OCI-LY7 (cell line): ENCODE data around the gene SMIM14.
A peak's percentile ranks its signal among the peaks of the same experiment; 100 is the strongest.

ENCODE experiments used
- EZH2phosphoT487 ChIP-seq: fragments of 200-600 bp; sonication (generic); IDR thresholded peaks from 2 replicates; pipeline ENCODE4 v1.6.1; 2018; ENCODE audit warnings: low read depth, borderline replicate concordance, mild to moderate bottlenecking, mixed run types, antibody characterized with exemption, low read length, moderate library complexity, mixed read lengths
- TF ChIP-seq, protein P1 (sequence below): fragments of 200-600 bp; sonication (generic); conservative IDR thresholded peaks from 2 replicates; pipeline ENCODE4 v1.5.1; 2014; ENCODE audit warnings: mild to moderate bottlenecking, antibody characterized with exemption, low read length, moderate library complexity, mixed read lengths

DNA sequence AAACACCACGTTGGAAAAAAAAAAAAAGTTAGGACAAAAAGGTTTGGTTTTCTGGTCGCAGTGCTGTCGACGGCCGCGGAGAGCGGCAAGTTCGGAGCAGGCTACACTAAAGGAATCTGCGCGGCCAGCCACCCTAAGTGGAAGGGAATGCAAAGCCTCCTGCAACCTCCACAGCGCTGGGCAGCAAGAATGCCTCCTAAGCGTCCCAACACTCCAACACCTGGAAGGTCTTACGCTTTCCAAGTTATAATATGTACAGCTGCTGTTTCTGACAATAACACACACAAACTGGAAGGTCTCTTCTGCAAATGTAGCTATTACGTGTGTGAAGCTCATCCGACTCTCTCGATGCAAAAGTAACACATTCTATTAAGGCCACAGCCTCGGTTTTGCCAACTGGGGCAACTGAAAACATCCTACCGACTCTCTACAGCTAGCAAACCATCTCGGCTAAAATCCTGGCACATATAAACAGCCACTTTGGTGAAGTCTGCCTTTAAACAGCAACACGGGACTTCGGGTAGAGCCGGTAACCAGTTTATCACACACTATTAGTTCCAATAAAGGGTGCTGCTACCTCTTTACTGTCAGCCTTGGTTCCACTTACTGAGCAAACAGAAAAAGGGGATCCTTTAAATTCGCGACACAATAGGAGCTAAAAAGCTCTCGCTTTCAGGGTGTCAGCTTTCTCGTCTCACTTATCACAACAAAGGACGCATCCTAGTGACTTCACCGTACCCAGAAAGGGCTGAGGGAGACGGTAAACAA is 895 bp downstream of the SMIM14 start:
- peak; percentile 97 for TF ChIP-seq EZH2phosphoT487
- TF ChIP-seq, protein P1, sequence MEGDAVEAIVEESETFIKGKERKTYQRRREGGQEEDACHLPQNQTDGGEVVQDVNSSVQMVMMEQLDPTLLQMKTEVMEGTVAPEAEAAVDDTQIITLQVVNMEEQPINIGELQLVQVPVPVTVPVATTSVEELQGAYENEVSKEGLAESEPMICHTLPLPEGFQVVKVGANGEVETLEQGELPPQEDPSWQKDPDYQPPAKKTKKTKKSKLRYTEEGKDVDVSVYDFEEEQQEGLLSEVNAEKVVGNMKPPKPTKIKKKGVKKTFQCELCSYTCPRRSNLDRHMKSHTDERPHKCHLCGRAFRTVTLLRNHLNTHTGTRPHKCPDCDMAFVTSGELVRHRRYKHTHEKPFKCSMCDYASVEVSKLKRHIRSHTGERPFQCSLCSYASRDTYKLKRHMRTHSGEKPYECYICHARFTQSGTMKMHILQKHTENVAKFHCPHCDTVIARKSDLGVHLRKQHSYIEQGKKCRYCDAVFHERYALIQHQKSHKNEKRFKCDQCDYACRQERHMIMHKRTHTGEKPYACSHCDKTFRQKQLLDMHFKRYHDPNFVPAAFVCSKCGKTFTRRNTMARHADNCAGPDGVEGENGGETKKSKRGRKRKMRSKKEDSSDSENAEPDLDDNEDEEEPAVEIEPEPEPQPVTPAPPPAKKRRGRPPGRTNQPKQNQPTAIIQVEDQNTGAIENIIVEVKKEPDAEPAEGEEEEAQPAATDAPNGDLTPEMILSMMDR, result no peak
